ENCODE measurements around the gene PRKAG3.
A peak's percentile ranks its signal among the peaks of the same experiment; 100 is the strongest.
"Not testable (repeated sequence)": the region's sequence is repeated elsewhere in the genome, so short reads cannot be mapped to it uniquely, and the experiment has no call there.

PRKAG3 gene

DNA sequence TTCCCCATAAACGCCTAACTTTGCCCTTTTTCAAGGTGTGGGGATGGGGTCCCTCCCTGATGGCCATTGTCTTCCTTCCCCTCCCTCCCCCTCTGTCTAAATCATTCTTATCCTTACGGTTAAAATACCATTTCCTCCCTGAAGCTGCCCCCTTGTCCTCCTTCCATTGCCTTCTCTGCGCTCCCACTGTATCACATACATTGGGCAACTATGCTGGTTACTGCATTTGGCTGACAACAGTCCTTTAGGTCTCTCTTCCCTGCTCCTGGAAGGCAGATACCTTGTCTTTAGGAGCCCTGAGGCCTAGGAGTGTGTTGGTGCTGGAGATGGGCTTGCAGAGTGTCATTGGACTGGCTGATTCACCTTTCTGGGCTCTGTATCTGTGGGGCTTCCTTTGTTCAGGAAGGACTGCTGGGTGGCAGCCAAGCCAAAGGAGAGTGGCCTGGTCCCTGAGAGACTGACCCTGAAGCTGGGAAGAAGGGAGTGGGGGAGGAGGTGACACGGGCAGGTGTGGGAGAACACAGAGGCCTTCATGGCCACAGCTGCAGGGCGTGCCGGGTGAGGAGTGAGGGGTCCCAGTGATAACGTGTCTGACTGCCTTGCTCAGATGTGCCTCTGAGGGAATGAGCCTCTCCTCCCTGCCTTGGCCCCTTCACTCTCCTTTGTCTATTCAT lies 30.2 kb upstream of the PRKAG3 start:
- DNase-seq, result no peak

DNA sequence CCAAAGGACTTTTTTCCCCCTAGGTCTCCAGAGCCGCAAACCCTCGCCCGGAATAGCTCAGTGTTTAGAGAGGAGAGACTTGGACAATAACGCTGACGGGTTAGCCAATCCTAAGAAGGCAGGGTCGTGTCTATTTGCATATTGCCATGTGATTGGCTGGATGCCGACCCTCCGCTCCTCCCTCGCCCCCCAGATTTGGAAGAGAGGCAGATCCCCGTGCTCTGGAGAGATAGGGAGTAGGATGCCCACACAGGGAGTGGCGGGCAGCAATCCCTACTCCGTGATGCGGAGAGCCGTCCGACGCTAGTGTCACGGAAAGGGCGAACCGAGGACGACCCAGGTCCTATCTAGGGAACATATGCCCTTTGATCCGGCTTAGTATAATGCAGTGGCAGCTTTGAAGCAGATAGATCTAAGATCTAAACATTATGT lies 29.4 kb upstream of the PRKAG3 start:
- DNase-seq, result peak; percentile 77

DNA sequence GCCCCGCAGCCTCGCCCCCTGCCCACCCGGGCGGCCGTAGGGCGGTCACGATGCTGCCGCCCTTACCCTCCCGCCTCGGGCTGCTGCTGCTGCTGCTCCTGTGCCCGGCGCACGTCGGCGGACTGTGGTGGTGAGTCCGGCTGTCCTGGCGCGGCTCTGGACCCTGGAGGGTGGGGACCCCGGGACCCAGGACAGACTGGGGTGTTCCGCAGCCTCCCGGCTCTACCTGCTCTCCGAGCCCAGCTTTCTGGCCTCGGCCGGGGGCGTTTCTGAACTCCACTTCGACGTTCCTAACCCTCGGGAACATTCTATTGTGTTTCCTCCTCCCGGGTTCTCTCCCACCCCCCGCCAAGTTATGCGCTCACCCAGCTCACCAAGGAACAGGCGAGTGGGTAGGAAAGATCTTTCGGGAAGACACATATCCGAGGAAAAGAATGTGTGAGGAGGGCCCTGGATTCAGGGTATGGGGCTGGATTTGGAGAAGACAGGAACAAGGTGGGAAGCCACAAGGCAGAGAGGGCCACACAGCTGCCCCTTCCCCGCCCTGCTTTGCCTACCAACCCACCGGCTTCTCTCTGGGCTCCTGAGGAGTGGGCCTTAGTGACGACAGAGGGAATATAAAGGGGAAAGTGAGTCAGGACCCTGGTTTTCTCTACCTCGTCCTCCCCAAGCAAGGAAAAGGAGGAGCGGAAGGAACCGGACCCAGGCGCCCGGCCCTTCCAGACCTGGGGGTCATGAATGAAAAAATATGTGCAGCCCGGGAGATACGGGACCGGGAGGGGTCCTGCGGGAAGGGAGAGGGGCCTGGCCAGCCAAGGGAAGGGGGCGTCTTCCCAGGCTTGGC lies 28.6 kb upstream of the PRKAG3 start:
- DNase-seq, result no peak

DNA sequence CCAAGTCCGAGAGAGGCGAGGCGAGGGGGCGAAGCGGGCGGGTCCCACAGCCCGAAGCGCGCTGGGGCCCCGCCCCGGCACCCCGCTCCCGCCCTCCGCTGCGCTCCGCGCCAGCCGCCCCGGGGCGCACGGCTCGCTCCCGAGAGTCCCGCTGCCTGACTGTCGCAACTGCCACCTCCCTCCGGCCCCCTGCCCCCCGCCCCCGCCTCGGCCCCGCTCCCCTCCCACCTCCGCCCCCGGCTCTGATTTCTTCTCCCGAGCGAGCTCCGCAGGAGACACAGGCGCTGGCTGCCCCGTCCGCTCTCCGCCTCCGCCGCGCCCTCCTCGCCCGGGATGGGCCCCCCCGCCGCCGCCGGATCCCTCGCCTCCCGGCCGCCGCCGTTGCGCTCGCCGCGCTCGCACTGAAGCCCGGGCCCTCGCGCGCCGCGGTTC lies 28.0 kb upstream of the PRKAG3 start, which contains the start of gene WNT6:
Gene WNT6 (plus strand): TSS at position 250 of the 432 bp plus-strand sequence. CDS start 233 bp downstream, outside the sequence.
- DNase-seq, result no peak

DNA sequence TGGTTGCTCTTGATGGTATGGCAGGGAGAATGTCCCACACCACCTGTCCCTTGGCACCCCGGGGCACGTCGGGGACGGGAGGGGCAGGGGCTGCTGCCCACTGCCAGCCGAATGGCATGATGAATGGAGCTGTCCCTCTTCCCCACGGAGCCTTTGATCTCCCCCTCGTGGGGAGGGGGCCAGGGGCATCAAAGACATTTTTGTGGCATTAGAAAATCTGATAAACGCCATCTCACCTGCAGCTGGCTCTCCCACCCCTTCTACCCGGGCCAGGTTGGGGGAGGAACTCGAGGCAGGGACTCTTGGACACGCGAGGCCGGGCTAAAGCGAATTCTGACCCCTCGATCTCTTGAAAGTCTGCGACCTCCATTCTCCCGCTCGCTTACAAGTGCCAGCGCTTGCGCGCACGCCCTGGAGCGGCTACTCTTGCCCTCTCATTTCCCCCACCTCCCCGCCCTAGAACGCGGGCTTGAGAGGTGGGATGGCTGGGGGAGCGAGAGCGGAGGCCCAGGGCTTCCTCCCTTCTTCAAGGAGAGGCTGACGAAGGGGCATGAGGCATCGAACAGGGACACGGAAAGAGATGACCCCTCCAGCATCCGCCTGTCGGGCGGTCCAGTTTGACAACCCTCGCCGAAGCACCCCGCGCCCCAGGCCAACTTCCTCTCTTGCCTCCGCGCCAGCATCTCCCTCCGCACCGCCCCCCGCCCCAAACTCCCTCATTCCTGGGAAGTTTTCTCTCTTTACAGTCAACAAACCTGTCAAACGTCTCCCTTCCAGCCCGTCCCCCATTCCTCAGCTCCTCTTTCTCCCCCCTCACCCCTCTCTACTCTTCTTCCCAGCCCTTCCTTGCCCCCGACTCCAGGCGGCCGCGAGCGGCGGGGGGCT lies 27.3 kb upstream of the PRKAG3 start:
- no peak for DNase-seq

DNA sequence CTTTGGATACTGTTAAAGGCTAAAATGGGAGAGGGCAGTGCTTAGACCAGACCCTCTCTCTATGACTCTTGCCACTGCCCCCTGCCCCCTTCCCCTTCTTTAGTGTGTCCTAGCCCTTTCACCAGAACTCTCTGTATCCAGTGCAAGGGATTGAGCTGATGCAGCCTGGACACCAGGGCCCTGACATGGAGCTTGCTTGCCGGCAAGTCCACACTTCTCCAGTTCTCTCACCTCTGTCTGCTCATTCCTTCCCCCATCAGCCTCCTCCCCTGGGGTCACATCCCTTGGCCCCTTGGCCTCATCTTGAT lies 26.5 kb upstream of the PRKAG3 start:
- no peak for DNase-seq

DNA sequence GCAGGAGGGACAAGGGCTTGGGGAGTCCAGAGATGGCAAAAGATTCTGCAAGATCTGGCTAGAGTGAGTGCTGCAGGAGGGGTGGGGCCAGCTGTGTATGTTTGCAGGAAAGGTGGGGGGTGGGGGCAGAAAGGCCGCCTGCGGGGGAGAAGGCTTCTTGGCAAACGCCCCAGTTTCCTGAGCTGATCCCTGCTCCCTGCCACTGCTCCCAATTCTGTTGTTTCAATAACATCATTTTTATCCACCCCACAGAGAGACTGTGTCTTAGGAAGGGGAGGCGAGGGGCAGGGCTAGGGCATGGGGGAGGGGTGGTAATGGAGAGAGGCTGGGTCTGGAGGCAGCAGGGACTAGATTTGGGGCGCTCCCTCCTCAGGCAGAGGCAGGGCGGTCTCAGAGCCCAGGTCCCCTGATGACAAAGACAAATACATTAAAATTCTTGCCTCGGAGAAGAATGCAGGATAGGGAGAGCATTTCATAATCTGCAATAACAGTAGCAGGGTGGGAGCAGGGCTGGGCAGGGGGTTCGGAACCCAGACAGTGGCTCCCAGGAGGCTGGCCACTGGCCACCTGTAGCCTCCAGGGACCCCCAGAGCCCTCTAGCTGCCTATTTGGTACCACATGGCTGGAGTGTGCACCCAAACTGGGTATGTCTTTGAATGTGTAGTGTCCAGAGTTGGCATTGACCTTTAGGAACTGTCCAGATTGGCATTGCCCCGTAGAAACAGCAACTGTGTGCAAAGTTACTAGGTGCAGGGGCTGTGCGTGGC lies 26.0 kb upstream of the PRKAG3 start:
- DNase-seq, result no peak

DNA sequence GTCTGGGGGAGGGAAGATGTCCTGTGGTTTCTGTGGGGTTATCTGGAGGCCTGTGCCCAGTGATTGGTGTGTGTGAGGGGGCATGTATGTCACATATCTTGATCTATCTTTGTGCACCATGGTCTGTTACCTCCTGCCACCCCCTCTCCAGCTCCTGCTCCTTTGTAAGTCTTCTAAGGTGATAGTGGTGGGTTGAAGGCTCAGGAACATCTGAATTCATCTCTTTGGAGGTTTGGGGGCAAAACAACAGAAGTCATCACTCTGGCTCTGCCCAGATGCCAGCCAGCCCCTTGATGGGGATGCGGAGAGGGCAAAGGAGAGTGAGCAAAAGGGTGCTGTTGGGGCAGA lies 25.3 kb upstream of the PRKAG3 start:
- no peak for DNase-seq

DNA sequence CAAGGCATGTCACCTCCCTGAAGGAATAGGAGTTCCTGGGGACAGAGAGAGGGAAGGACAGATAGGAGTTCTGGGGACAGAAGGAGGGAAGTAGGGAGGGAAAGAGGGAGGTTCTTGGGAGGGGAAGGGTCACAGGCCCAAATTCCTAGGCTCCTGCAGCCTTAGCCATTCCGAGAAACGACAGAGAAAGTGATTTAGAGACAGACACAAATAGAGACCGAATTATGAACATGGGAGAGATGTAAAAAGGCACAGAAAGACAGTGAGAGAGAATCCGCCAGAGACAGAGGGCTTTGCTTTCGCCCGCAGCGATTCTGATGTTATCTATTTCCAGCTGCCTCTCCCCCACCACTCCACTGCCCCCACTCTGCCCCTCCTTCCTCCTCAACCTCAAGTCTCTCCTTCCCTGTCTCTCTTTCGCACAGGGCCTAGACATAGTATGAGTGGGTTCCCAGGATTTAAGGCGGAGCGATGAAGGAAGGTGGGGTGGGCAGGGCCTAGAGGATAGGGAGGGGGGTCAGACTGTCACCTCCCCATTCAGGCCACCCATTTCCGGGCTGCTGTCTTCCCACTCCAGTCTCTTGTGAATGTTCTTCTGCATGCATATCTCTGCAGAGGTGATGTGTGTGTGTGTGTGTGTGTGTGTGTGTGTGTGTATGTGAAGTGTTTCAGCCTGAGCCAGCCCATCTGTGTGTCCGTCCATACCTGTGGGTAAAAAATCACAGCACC lies 24.7 kb upstream of the PRKAG3 start:
- DNase-seq, result no peak

DNA sequence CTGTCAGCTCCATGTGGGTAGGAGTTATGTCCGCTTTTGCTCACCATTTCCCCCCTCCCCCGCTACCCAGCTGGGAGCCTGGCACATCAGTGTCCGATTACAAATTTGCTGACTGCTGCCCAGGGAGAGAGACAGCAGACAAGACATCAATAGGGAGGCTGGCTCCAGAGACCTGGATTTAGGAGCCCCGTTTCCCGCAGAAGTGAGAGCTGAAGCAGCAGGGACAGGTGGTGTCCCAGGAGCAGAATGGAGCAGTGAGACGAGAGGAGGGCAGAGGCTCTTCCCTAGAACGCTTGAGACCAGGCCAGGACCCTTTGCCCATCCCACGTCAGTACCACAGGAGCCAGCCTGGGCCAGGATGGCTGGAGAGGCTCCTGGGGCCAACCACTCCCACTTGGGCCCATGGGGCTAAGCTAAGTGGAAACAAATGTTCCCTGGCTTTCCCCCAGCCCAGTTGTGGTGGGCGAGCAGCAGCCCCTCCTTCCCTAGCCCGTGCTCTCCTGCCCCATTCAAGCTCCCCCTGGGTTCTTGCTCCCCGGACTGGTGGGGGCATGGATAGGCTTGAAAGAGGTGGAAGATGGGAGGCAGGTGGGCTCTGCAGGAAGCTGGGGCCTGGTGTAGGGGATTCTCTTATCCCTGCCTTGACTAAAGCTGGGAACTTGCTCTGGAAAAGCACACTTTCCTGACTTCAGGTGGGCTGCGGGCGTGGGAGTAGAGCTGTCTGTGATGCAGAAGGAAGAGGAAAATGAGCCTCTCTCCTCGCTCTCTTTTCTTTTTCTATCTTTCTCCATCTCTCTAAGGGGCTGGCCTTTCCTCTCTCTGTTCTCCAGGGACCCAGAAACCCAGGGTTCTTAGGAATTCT lies 23.9 kb upstream of the PRKAG3 start:
- no peak for DNase-seq

DNA sequence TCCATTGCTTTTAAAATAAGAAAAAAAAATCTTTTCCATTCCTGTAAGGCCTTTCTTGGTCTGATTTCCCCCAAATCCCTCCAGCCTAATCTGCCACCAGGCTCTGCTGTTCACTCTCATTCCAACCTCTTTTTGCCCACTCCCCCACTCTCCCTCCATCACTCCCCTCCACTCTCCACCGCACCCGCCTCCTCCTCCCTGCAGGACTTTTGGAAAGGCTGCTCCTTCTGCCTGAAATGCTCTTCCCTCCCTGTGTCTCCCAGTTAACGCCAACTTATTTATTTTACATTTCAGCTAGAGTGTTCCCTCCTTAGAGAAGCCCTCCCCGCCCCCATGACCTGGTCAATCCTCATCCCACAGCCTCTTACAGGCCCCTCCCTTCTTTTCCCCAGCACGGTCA lies 23.3 kb upstream of the PRKAG3 start:
- DNase-seq, result no peak

DNA sequence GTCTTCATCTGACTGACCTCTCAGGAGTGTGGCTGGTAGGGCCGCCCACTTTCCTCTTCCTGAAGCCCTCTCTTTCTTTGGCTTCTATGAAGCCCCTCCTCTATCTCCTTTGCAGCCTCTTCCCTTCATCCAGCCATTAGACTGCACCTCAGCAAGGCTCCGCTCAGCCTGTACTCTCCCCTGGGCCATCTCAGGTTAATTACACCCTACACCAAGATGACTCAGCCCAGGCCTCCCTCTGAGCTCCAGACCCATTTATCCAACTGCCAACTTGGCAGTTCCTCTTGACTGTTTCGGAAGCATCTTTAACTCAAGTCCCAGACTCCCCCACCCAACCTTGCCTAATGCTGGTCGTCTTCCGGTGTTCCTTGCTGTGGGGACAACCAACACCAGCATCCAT lies 22.2 kb upstream of the PRKAG3 start:
- no peak for DNase-seq

DNA sequence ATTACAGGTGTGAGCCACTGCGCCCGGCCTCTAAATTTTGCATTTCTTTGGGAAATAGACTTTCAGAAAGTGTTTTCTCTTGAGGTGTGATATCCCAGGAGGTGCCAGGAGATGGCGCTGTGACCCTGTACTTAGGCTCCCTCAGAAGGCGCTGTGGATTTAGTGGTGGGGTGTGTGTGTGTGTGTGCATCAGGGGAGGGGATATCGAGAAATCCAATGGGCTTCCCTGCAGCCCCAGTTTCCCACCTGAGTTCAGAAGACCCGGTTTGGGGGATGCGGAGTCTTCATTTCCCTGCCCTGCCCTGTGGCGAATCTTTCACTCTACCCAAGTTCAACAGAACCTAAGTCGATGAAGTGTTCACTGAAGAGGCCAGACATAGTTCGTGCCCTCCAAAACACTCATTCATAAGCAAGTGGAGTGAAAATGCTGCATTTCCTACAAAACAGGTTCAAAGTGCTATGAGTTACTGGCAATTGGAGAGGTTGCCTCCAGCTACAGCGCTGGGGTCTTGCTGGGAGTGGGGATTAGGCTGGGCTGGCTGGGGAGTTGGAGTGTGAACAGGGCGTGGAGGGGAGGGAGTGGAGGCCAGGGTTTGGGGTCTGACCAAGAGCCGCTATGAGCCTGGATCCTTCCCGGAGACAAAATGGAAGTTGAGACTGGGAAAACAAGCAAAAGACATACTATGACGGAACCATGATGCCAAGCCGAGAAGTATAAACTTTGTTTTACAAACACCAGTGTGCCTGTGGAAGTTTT lies 21.5 kb upstream of the PRKAG3 start:
- no peak for DNase-seq

DNA sequence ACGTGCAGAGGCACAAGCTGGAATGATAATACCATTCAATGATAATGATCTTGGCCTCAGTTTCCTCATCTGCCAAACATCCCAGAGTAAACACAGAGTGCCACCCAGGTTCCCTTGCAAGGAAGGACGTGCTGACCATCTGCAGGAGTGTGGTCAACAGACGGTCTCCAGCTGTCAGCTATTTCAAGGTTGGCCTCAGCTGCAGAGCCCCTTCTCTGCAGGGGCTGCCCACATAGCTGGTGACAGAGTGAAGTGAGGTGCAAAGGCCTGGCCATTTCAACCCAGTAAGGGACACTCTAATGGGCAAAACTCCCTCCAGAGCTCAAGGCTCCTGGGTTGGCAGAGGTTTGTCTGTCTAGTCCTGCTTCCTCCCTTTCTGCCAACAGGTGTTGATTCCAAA lies 19.7 kb upstream of the PRKAG3 start:
- no peak for DNase-seq

DNA sequence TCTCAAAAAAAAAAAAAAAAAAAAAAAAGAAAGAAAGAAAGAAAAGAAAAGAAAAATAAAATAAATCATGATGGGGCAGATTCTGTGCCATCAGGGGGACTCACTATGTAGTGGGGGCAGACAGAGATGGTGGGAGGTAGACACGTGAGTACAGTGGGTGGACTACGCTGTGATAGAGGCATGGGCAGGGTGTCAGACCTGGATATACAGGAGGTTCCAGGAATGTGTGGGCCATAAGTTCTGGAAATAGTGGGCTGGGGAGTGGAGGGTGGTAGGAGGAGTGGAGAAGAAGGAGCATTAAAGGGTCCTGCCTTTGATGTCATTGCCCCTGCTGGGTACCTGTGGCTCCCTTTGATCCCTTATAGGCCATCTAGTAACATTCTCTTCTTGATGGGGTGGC lies 19.2 kb upstream of the PRKAG3 start:
- DNase-seq, result no peak

DNA sequence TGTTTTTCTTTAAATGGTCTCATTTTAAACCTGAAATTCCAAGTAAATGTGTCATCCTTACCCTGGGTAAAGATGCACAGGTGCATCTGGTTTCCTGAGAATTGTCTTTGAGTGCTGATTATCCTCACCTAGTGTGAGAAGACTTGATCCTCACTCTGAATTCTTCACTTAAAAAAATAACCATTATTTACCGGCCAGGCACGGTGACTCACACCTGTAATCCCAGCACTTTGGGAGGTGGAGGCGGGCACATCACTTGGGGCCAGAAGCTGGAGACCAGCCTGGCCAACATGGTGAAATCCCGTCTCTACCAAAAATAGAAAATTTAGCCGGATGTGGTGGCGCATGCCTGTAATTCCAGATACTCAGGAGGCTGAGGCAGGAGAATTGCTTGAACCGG lies 18.1 kb upstream of the PRKAG3 start:
- no peak for DNase-seq

DNA sequence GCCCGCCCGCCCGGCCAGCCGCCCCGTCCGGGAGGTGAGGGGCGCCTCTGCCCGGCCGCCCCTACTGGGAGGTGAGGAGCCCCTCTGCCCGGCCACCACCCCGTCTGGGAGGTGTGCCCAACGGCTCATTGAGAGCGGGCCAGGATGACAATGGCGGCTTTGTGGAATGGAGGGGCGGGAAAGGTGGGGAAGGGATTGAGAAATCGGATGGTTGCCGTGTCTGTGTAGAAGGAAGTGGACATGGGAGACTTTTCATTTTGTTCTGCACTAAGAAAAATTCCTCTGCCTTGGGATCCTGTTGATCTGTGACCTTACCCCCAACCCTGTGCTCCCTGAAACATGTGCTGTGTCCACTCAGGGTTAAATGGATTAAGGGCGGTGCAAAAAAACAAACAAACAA lies 15.4 kb upstream of the PRKAG3 start:
- not testable (repeated sequence) for DNase-seq

DNA sequence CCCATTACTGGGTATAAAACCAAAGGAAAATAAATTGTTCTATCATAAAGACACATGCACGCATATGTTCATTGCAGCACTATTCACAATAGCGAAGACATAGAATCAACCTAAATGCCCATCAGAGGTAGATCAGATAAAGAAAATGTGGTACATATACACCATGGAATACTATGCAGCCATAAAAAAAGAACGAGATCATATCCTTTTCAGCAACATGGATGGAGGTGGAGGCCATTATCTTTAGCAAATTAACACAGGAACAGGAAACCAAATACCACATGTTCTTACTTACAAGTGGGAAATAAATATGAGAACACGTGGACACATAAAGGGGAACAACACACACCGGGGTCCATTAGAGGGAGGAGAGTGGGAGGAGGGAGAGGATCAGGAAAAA lies 12.7 kb upstream of the PRKAG3 start:
- DNase-seq, result not testable (repeated sequence)

DNA sequence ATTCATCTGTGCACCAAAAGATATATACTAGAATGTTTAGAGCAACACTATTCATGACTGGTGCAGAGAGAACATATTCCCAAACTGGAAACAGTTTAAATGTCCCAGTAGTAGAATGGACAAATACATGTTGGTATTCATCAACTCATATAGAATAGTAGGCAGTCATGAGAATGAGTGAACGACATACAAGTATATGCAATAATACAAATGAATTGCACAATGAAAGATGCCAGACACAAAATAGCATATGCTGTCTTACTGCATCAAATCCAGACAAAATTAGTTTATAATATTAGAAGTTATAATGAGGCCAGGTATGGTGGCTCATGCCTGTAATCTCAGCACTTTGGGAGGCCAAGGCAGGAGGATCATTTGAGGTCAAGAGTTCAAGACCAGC lies 8.3 kb upstream of the PRKAG3 start:
- no peak for DNase-seq

DNA sequence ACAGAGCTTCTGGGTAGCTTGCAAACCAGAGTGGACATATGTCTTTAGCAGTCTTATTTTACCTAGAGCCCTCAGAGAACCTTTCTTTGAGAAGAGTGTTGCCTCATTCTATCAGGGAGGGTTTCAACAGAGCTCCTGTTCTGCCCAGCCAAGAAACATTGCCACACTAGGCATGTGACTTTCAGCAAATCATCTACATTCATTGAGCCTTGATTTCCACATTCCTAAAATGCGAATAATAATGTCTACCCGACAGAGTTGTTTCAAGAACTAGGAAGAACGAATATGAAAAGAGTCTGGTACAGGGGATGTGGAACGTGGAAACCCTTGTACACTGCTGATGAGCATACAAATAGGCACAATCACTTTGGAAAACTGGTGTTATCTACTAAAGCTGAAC lies 7.8 kb upstream of the PRKAG3 start:
- DNase-seq, result no peak
